Measurements from ENCODE around the gene PSAT1. TPM values are rescaled to one million over a fixed set of nuclear protein-coding genes. Genes with fewer than 3 reads are reported as not detected.

The PSAT1 gene
- total RNA-seq, 1 experiment from 2014 or later: 179 TPM

GRCh38 chr9:78356634-78357033, 59.7 kb downstream of the PSAT1 start:
- CTCF ChIA-PET: no interaction called here
- Histone ChIP-seq H3K27me3 (replicated peaks; ENCODE audit: insufficient read depth, low read depth, low read length, poor library complexity) (no peaks in the 10 kb centered on the region), H3K36me3 (ENCODE audit: insufficient read depth, low read length, poor library complexity, severe bottlenecking) (no peaks in the 10 kb centered on the region), H3K4me1 (ENCODE audit: insufficient read depth, low read length, poor library complexity, severe bottlenecking) (no peaks in the 10 kb centered on the region), H3K9me3 (ENCODE audit: low read depth, low read length, poor library complexity, severe bottlenecking) (no peaks in the 10 kb centered on the region), H3K27ac (ENCODE audit: low read depth, low read length, poor library complexity, severe bottlenecking) (no peak overlapping the region), H3K4me3 (ENCODE audit: low read depth, low read length, poor library complexity, severe bottlenecking) (no peak overlapping the region)
- TF ChIP-seq CTCF (conservative IDR thresholded peaks at IDR 0.05; ENCODE audit: low read depth, low read length): no peak
- no peak for TF ChIP-seq EZH2 (IDR thresholded peaks at IDR 0.05; ENCODE audit: borderline replicate concordance, low read depth, low read length, poor library complexity, severe bottlenecking)
- no TSS peak for BruUV-seq (replicated peaks)
- intact Hi-C loops (cut with micrococcal nuclease; ENCODE audit: unreplicated experiment): no loop called here
- no peak for DNase-seq (ENCODE audit: low spot score)
- POLR2A ChIA-PET (ENCODE audit: low non-redundant PET): no interaction called here

GRCh38 chr9:78357165-78357873, 60.4 kb downstream of the PSAT1 start:
- no peaks in the 10 kb centered on the region for H3K27me3 ChIP-seq (replicated peaks; ENCODE audit: insufficient read depth, low read depth, low read length, poor library complexity)
- POLR2A ChIA-PET (ENCODE audit: low non-redundant PET): no interaction called here
- CTCF ChIA-PET: no interaction called here
- no TSS peak for BruUV-seq (replicated peaks)
- intact Hi-C loops (cut with micrococcal nuclease; ENCODE audit: unreplicated experiment): no loop called here
- no peaks in the 10 kb centered on the region for H3K36me3 ChIP-seq (ENCODE audit: insufficient read depth, low read length, poor library complexity, severe bottlenecking)
- DNase-seq (ENCODE audit: low spot score): no peak
- no peaks in the 10 kb centered on the region for H3K4me1 ChIP-seq (ENCODE audit: insufficient read depth, low read length, poor library complexity, severe bottlenecking)
- TF ChIP-seq EZH2 (IDR thresholded peaks at IDR 0.05; ENCODE audit: borderline replicate concordance, low read depth, low read length, poor library complexity, severe bottlenecking) (no peak), CTCF (conservative IDR thresholded peaks at IDR 0.05; ENCODE audit: low read depth, low read length) (no peak)
- H3K9me3 ChIP-seq (ENCODE audit: low read depth, low read length, poor library complexity, severe bottlenecking): no peaks in the 10 kb centered on the region
- no peak overlapping the region for H3K27ac ChIP-seq (ENCODE audit: low read depth, low read length, poor library complexity, severe bottlenecking)
- H3K4me3 ChIP-seq (ENCODE audit: low read depth, low read length, poor library complexity, severe bottlenecking): no peak overlapping the region

- DNase-seq (ENCODE audit: low spot score): no peak
- H3K4me1 ChIP-seq (ENCODE audit: insufficient read depth, low read length, poor library complexity, severe bottlenecking): no peaks in the 10 kb centered on the region
- H3K36me3 ChIP-seq (ENCODE audit: insufficient read depth, low read length, poor library complexity, severe bottlenecking): no peaks in the 10 kb centered on the region
- ChIA-PET POLR2A (ENCODE audit: low non-redundant PET) (no interaction called here), CTCF (no interaction called here)
- H3K4me3 ChIP-seq (ENCODE audit: low read depth, low read length, poor library complexity, severe bottlenecking): no peak overlapping the region
- no peak for TF ChIP-seq EZH2 (IDR thresholded peaks at IDR 0.05; ENCODE audit: borderline replicate concordance, low read depth, low read length, poor library complexity, severe bottlenecking)
- no peak for TF ChIP-seq CTCF (conservative IDR thresholded peaks at IDR 0.05; ENCODE audit: low read depth, low read length)
- BruUV-seq (replicated peaks): no TSS peak
- H3K27ac ChIP-seq (ENCODE audit: low read depth, low read length, poor library complexity, severe bottlenecking): no peak overlapping the region
- H3K9me3 ChIP-seq (ENCODE audit: low read depth, low read length, poor library complexity, severe bottlenecking): no peaks in the 10 kb centered on the region
- H3K27me3 ChIP-seq (replicated peaks; ENCODE audit: insufficient read depth, low read depth, low read length, poor library complexity): no peaks in the 10 kb centered on the region
- intact Hi-C loops (cut with micrococcal nuclease; ENCODE audit: unreplicated experiment): no loop called here
Measured at GRCh38 chr9:78358329-78359051, 61.6 kb downstream of the PSAT1 start.
